HG03060 (cell line): ENCODE measurements around the gene IPPK.

Experiments used
- ATAC-seq: cut with Tn5 transposase; IDR thresholded peaks from one replicate; pipeline ENCODE4 v1.9.1; 2021; ENCODE audit warnings: low read depth, moderate number of reproducible peaks; ENCODE audit not compliant: unreplicated experiment

IPPK gene

DNA sequence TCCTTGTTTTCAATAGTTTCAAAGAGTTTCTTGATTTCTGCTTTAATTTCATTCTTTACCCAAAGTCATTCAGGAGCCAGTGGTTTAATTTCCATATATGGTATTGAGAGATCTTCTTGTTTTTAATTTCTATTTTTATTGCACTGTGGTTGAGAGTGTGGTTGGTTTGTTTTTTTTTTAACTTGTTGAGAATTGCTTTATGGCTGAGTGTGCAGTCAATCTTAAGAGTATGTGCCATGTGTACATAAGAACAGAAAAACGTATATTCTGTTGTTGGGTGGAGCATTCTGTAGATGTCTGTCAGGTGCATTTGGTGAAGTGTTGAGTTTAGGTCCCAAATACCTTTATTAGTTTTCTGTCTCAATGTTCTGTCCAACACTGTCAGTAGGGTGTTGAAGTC, 26.7 kb upstream of the IPPK start:
- no peak for ATAC-seq

DNA sequence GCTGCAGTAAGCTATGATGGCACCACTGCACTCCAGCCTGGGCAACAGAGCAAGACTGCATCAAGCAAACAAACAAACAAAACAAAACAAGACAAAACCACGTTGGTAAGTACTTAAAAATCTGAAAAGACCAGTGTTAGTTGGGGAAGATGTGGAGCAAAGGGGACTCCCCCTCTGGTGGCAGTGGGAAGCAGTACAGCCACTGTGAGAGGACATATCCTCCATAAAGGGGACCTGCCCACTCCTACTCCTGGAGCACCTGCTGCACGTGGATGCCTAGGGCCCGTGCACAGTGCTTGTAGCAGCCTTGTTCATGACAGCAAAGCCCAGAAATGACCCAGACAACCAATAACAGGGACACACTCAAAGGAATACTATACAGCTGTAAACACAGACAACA, 17.0 kb upstream of the IPPK start:
- ATAC-seq, result no peak

DNA sequence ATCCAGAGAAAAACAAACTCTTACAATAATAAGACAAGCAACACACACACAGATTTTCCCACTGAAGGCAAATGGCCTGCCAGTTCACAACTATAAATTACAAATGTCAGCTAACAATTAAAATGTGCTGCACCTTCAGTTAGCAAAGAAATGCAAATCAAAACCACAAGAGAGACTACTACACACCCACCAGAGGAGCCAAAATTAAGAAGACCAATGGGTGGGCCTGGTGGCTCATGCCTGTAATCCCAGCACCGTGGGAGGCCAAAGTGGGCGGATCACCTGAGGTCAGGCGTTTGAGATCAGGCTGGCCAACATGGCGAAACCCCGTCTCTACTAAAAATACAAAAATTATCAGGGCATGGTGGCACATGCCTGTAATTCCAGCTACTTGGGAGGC, 15.1 kb upstream of the IPPK start:
- no peak for ATAC-seq

DNA sequence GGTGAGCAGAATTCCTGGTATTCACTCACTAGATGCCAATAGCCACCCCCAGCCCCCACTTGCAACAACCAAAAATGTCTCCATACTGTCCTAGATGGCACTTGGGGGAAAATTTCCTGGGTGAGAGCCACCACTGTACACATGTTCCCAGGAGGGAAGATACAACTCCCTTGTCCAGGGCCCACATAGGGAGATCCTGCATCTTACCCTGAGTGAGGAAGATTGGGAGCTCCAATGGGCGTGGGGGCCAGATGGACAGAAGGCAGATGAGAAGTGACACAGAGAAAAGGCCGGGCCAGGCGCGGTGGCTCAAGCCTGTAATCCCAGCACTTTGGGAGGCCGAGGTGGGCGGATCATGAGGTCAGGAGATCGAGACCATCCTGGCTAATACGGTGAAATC, 12.3 kb upstream of the IPPK start:
- no peak for ATAC-seq

DNA sequence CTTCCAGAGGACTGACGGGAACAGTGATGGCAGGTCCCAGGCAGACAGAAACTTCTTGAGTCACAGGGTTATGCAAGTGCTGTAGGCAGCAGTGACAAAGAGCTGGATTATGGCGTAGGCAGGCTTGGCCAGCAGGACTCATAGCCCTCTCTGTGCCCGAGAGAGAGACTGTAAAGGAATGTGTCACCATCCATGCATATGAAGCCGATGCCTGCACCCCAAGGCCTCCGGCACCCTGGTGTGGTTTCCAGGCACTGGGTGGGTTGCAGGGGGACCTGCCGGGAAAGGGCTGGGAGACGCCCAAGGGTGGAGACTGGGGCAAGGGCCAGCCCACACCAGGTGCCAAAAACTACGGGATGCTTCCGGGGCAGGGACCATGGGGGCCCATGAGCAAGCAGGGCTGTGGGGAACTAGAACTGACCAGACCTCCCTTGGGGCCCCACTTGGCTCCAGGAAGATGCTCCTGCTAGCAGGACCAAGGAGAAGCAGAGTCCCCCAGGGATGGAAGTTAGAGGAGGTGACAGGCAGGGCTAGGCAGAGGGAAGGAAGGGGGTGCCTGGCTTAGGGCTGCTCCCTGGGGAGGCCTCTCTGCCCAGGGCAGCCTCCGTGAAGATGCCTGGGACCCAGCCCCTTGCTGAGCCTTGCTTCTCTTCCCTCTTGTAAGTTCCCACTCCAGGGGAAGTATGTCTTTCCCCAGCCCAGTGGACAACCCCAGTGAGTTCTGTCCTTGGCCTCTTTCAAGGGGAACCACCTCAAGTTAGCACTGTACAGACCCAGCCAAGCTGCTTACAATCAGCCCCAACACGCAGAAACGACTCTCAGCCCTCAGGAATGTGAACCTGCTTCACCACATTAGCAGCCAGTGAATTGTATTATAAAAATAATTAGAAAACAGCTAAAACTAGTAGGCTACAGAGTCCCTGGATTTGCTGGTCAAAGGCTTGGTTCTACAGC, 10.5 kb upstream of the IPPK start:
- ATAC-seq, result no peak

DNA sequence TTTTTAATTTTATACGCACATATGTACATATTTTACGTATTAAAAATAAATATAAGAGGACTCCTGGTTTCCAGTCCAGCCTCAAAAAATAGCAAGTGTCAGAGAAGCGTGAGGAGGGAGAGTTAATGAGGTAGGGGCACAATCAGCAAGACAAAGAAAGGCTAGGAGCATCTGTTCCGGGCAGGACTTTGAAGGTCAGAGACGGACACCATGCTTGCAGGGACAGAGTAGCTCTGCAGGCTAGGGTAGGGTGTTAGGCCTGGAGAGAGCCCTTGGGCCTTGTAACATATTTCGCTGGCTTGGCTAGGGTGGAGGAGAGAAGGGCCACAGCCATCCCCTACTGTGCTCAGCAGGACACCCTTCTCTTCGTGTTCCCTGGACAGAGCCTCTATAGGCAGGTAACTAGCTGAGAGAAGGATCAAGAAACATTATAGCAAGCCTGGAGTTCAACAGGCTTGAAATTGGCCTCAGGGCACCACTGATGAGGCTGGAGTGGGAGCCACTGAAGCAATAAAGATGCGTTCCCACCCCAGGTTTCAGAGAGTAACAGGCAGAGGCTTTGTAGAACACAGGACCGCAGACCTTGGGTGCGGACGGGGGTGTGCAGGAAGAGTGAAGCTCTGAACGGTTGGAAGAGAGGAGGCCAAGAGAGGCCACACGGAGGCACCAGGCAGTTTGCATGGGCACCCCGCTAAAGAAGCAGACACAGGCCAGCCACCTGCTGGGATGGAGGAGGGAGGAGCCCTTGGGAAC, 9.7 kb upstream of the IPPK start:
- no peak for ATAC-seq

DNA sequence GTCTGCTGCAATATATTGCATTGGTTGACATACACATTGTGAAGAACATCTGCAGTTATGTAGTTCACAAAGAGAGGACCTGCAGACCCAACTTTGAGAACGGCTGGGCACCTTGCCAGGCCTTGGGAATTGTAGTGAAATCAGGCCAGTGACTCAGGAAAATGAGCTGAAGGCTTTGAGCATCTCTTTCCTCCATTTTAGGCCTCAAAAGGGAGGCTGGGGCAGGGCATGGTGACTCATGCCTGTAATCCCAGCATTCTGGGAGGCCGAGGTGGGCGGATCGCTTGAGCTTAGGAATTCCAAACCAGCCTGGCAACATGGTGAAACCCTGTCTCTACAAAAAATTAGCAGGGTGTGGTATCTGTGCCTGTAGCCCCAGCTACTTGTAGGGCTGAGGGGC, 1.4 kb upstream of the IPPK start:
- no peak for ATAC-seq

DNA sequence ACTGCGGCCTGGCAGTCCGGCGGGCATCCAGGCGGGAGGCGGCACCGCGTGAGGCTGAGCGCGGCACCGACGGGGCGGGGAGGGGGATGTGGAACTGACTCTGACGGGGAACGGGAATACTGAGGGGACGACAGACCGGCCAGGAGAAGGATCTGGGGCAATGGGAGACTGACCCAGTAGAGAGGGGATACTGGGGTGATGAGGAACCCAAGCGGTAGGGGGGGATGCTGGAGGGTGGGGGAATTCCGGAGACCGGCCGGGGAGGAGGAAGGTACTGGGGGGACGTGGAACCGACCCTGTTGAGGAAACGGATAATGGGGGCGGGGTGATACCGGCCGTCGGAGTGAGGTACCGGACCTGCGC, 423 bp downstream of the IPPK start:
- ATAC-seq, result no peak

DNA sequence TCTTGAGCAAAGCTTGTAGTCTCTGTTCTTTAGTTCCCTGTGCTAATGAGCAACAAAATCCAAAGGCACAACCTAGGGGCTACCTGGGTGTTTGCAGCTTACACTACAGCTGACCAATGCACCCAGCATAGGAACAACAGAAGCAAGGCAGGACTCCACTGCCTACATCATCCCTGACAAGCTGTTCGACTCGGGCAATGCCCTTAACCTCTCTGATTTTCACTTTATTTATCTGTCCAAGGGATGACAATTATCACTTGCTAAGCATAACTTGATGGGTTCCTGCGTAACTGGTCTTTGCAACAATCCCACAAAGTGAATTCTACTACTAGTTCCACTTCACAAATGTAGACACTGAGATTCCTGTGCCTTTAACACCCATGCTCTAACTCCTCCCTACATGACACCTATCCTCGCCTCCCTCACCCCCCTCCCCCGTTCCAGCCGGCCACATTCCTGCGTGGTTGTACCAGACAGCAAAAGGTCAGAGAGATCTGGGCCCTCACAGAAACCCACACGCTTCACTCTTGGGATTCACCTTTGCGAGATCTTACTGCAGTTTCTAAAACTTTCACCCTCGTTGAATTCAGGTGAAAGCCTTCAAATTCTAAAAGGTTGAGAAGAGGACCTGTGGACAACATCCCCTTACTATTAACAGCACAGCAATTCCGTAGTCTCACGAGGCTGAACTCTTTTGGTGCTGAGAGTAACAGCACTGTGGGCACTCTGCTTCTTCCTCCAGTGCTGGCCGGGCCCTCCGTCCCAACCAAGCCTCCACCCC, 995 bp downstream of the IPPK start:
- no peak for ATAC-seq

DNA sequence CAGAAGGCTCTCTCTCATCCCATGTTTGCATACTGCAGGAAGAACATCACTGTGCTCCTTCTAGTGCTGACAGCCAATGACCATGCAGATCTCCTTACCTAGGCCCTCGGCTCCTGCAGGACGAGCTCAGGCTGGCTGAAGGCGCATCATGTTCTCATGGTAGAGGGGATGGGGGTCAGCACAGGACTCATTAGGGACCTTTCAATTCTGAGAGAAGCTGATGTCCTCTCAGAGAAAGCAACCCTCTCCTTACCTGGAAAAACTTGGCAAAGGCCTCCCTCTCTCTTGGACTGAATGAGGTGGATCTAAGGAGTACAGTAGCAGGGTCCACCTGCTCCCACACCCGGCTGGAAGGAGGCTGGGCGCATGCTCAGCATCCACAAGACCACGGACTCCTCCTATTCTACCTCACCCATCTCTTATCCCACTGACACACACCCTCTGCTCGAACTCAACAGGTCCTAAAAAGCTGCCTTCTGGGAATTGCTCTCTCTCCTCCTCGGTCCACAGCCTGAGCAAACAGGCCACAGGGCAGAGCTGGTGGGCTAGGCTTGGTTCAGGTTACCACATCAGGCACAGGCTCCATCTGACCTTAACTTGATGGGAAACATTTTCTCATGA, 2.9 kb downstream of the IPPK start:
- ATAC-seq, result no peak

DNA sequence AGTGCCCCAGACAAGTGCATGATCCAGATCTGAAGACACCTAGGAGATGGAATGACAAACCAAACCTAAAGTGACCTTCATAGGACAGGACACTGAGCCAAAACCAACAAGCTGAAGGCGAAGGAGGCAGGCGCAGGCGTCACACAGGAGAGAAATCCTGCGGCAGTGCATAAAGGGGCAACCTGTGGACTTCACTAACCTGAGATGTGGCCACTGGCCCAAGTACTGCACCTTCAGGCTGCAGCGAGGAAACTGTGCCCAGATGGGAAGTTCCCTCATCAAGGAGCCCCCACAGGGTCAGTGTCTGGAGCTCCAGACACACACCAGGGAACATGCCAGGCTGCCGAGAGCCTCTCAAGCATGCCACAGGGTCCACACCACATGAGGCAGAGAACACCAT, 3.7 kb downstream of the IPPK start:
- no peak for ATAC-seq

DNA sequence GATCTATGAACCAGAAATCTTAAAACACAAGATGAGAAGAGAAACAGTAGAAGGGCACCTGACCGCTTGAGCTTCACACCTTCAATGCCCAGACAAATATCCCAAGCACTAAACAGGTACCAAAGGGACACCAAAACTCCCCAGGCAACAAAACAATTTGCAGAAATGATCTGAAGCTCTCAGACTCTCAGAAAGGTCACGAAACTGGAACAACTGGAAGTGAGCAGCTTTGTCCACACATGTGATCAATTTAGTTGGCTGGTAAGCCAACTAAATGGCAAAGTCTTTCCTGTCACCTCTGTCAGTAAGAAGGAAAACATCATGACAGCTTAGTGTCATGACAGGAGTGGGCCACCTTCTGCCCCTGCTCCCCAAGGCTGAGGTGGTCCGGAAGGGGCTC, 4.1 kb downstream of the IPPK start:
- no peak for ATAC-seq

DNA sequence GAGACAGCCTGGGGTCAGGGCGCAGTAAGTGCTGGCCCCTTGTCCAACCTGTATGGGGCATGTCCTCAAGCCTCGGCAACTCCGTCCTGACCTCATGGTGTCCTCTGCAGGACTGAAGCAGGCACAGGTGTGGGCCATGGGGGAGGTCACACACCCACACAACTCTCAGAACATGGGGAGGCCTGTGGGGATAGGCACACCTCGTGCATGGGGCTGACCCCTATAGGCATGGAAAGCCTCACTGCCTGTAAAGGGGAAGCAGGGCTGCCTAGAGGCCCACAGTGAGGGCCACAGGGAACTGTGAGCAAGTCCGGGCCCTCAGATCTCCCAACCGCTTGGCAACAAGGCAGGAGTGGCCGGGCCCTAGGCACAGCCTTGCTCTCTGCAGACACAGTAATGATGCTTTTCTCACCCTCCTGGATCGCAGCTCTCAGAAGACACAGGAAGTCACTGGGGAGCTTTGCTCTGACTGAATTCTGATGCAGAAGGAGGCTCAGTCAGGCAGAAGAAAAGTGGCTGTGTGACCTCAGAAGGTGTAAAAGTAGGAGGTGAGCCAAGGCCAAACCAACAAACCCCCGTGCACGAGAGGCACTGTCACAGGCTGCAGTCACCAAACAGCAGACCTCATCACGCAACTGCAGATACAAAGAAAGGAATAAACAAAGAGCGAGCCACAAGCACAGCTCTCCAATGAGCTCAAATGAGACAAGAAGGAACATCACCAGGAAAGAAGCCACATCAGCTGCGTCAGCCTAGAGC, 5.4 kb downstream of the IPPK start:
- ATAC-seq, result no peak

DNA sequence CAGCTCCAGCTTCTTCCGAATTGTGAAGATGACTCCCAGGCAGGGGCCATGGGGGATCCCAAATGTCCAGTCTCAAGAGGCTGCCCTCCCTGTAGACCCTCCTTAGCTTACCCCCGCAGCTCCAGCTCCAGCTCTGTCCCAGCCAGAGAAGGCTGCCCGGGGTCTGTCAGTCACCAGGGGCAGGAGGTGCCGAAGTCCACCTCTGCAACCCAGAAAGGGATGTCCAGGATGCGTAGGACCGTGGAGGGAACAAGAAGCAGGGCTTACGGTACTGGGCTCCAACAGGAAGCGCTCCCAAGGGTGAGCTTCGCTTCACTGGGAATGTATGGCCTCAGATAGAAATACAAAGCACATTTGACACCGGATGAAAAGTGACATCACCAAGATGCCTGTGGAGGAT, 6.0 kb downstream of the IPPK start:
- ATAC-seq, result no peak

DNA sequence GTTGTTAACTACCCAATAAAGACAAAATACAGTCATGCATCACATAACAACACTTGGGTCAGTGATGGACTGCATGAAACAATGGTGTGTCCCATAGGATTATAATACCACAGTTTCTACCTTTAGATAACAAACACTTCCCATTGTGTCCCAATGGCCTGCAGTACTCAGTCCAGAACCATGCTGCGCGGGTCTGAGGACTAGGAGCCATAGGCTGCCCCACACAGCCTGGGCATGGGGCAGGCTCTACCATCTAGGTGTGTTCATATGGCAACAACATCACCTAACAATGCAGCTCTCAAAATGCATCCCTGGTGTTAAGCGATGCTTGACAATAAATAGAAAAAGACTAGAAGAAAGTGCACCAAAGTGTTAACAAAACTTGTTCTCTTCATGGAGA, 6.8 kb downstream of the IPPK start:
- no peak for ATAC-seq

DNA sequence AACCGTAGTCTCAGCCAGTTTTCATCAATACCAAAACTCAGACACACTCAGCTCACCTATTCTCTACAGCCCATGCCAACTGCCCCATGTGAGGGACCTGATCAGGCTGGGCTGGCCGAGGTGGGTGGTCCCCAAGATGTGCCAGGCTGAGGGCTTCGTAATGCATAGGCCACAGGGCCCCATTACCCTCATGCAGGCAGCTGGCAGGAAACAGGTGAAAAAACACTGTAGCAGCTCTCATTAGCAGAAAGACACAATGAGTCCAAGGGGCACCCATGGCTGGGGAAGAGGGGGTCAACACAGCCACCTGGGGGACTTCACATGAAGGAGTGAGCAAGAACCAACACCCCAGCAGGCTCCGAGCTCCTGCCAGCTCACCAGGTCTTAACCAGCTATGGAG, 8.2 kb downstream of the IPPK start:
- ATAC-seq, result no peak

DNA sequence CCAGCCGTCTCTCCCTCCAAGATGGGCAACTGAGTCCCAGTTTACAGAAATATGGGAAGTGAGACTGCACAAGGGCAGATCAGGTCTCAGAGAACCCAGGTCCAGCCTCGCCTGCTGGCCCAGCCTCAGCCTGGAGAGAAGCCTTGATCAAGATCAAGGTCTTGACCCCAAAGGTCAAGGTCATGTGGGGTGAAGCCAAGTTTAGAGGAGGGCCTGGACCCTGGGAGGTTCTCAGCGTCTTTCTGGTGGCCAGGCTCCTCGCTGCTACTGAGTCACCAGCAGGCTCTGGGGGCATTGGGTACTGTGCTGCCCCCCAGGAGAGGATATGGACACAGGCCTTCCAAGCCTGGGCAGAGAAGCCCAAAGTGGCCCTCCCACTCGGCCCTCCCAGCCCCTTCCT, 8.8 kb downstream of the IPPK start:
- ATAC-seq, result no peak

DNA sequence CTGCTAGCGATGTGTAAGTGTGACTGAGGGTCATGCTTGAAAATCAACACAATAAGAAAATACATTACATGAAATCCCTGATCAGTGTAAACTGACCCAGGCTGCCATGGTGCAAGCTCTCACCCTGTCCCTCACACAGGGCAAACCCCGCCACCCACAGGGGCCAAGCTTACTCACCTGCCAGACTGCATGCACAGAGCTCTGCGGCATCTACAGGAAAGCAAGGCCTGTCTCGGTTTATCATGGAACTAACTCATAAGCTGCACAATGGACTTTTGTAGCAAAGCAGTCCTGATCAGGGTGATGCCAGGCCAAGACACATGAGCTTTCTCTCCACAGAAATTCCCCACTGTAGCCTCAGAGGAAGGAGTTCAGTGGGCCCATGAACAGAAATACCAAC, 9.7 kb downstream of the IPPK start:
- no peak for ATAC-seq

DNA sequence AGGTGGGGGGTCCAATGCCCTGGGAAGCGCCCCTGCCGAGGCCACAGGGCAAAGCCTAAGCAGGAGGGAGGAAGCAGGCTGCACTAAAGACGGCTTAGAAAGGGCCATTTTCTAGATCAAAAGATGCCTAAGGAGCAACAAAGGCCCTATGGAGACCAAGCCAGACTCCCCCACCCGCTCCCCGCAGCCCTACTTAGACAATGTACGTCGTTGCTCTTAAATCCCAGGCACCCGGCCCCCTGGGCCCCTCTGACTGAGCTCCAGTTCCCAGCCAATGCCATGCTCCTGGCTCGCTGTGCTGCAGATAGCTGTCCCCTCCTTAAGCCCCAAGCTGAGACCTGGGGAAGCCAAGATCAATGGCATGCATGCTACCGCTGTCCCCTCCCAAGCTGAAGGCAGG, 10.3 kb downstream of the IPPK start:
- ATAC-seq, result no peak

DNA sequence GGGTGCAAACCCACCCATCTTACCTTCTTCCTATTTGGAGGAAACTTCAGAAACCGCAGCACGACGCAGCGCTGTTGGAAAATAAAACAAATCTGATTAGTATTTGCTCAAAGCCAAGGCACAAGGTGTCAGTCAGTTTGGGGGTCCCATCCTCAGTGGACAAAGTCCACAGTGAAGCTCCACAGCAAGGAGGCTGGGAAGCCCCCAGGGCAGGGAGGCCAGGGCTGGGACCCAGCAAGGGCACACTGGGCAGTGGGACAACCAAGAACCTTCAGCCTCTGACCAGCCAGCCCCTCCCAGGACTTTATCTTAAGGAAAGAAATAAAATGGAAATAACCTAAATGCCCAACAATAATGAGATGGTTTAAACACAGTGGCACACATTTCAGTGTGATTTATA, 11.3 kb downstream of the IPPK start:
- no peak for ATAC-seq
